Measurements from ENCODE around the gene ARL11.
A peak's percentile ranks its signal among the peaks of the same experiment; 100 is the strongest.

- TF ChIP-seq CTCF (IDR thresholded peaks at IDR 0.05; ENCODE audit: poor library complexity, severe bottlenecking) (peak; percentile 50), RAD21 (conservative IDR thresholded peaks at IDR 0.05) (peak; percentile 40), EZH2 (IDR thresholded peaks at IDR 0.05; ENCODE audit: borderline replicate concordance, insufficient read depth, low read length, poor library complexity, severe bottlenecking) (no peak), POLR2AphosphoS5 (IDR thresholded peaks at IDR 0.05) (no peak)
These were observed 24.3 kb downstream of the ARL11 start for GRCh38 chr13:49652355-49653305.

All from neural cell (in vitro differentiated cells).